KMS-11 (cell line): ENCODE measurements around the gene AATF.

Experiments
- H2AFZ ChIP-seq: fragments of 200-600 bp; sonication (generic); 2 replicates; pipeline ENCODE4 v1.6.1; 2016; ENCODE audit warnings: antibody characterized with exemption, mixed run types, low read depth
- H3K27ac ChIP-seq: fragments of 200-600 bp; sonication (generic); 2 replicates; pipeline ENCODE4 v1.6.1; 2016; ENCODE audit warnings: mild to moderate bottlenecking, mixed run types
- H3K27me3 ChIP-seq: fragments of 200-600 bp; sonication (generic); 2 replicates; pipeline ENCODE4 v1.6.1; 2017; ENCODE audit warnings: mild to moderate bottlenecking, low read depth, mixed run types, moderate library complexity; ENCODE audit not compliant: insufficient read depth
- H3K36me3 ChIP-seq: fragments of 200-600 bp; sonication (generic); 2 replicates; pipeline ENCODE4 v1.6.1; 2017; ENCODE audit warnings: mild to moderate bottlenecking, mixed run types; ENCODE audit not compliant: insufficient read depth
- H3K4me1 ChIP-seq: fragments of 200-600 bp; sonication (generic); 2 replicates; pipeline ENCODE4 v1.6.1; 2016; ENCODE audit warnings: mild to moderate bottlenecking, low read depth, mixed run types; ENCODE audit not compliant: poor library complexity, severe bottlenecking
- H3K4me2 ChIP-seq: fragments of 200-600 bp; sonication (generic); 2 replicates; pipeline ENCODE4 v1.7.0; 2016; ENCODE audit warnings: mild to moderate bottlenecking, mixed run types
- H3K4me3 ChIP-seq: fragments of 200-600 bp; sonication (generic); IDR thresholded peaks from 2 replicates; pipeline ENCODE4 v1.6.1; 2017; ENCODE audit warnings: low read depth, low read length, mixed read lengths; ENCODE audit not compliant: insufficient read depth
- H3K79me2 ChIP-seq: fragments of 200-600 bp; sonication (generic); 2 replicates; pipeline ENCODE4 v1.6.1; 2016; ENCODE audit warnings: low read depth, mixed run types; ENCODE audit not compliant: insufficient read depth
- H3K9ac ChIP-seq: fragments of 200-600 bp; sonication (generic); 2 replicates; pipeline ENCODE4 v1.6.1; 2016; ENCODE audit warnings: mild to moderate bottlenecking, mixed run types
- H4K20me1 ChIP-seq: fragments of 200-600 bp; sonication (generic); 2 replicates; pipeline ENCODE4 v1.6.1; 2016; ENCODE audit warnings: mild to moderate bottlenecking, mixed run types; ENCODE audit not compliant: insufficient read depth
- TF ChIP-seq, protein P1 (sequence below): fragments of 200-600 bp; sonication (generic); conservative IDR thresholded peaks from 2 replicates; pipeline ENCODE4 v1.6.1; 2017; ENCODE audit warnings: low read depth, mild to moderate bottlenecking, antibody characterized with exemption, low read length, moderate library complexity, mixed read lengths

AATF gene

GRCh38 chr17:37090941-37091340 is 142.2 kb downstream of the AATF start:
- peaks cover under 1% of the 10 kb centered on the region; the same call in 1 of the 2 replicates for H3K36me3 ChIP-seq
- H3K27me3 ChIP-seq = no peaks in the 10 kb centered on the region
- TF ChIP-seq, protein P1, sequence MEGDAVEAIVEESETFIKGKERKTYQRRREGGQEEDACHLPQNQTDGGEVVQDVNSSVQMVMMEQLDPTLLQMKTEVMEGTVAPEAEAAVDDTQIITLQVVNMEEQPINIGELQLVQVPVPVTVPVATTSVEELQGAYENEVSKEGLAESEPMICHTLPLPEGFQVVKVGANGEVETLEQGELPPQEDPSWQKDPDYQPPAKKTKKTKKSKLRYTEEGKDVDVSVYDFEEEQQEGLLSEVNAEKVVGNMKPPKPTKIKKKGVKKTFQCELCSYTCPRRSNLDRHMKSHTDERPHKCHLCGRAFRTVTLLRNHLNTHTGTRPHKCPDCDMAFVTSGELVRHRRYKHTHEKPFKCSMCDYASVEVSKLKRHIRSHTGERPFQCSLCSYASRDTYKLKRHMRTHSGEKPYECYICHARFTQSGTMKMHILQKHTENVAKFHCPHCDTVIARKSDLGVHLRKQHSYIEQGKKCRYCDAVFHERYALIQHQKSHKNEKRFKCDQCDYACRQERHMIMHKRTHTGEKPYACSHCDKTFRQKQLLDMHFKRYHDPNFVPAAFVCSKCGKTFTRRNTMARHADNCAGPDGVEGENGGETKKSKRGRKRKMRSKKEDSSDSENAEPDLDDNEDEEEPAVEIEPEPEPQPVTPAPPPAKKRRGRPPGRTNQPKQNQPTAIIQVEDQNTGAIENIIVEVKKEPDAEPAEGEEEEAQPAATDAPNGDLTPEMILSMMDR = no peak

GRCh38 chr17:37092071-37092470 is 143.3 kb downstream of the AATF start:
- Histone ChIP-seq H3K36me3 (peaks cover 4% of the 10 kb centered on the region; the same call in 1 of the 2 replicates), H3K79me2 (no peaks in the 10 kb centered on the region), H2AFZ (no peak overlapping the region), H3K4me3 (no peak overlapping the region), H4K20me1 (no peaks in the 10 kb centered on the region), H3K9ac (no peak overlapping the region), H3K27ac (no peak overlapping the region), H3K4me2 (no peak overlapping the region), H3K27me3 (no peaks in the 10 kb centered on the region), H3K4me1 (no peaks in the 10 kb centered on the region)
- TF ChIP-seq, protein P1 = no peak

More at GRCh38 chr17:37090941-37091340, 142.2 kb downstream of the AATF start:
- H3K4me3 ChIP-seq = no peak overlapping the region
- no peaks in the 10 kb centered on the region for H3K4me1 ChIP-seq
- H3K4me2 ChIP-seq = no peak overlapping the region
- no peaks in the 10 kb centered on the region for H3K79me2 ChIP-seq
- no peak overlapping the region for H3K27ac ChIP-seq
- no peak overlapping the region for H3K9ac ChIP-seq
- no peaks in the 10 kb centered on the region for H4K20me1 ChIP-seq
- H2AFZ ChIP-seq = no peak overlapping the region

- Histone ChIP-seq H3K27ac (no peak overlapping the region), H3K4me1 (no peaks in the 10 kb centered on the region), H4K20me1 (no peaks in the 10 kb centered on the region), H3K4me2 (no peak overlapping the region), H3K36me3 (peaks cover 4% of the 10 kb centered on the region; the same call in 1 of the 2 replicates), H3K27me3 (no peaks in the 10 kb centered on the region), H3K4me3 (no peak overlapping the region), H3K79me2 (no peaks in the 10 kb centered on the region), H3K9ac (no peak overlapping the region), H2AFZ (no peak overlapping the region)
- TF ChIP-seq, protein P1 = no peak
Measured at GRCh38 chr17:37092701-37093100, 143.9 kb downstream of the AATF start.

- H3K4me3 ChIP-seq = no peak overlapping the region
- H3K9ac ChIP-seq = no peak overlapping the region
- TF ChIP-seq, protein P1 = no peak
- H3K79me2 ChIP-seq = no peaks in the 10 kb centered on the region
- peaks cover 4% of the 10 kb centered on the region; the same call in 1 of the 2 replicates for H3K36me3 ChIP-seq
- H3K27ac ChIP-seq = no peak overlapping the region
- no peaks in the 10 kb centered on the region for H4K20me1 ChIP-seq
- H2AFZ ChIP-seq = no peak overlapping the region
- no peaks in the 10 kb centered on the region for H3K27me3 ChIP-seq
- no peak overlapping the region for H3K4me2 ChIP-seq
- no peaks in the 10 kb centered on the region for H3K4me1 ChIP-seq
Measured at GRCh38 chr17:37094391-37094790, 145.6 kb downstream of the AATF start.
